ENCODE data around the gene AKAP13.

Gene AKAP13

DNA sequence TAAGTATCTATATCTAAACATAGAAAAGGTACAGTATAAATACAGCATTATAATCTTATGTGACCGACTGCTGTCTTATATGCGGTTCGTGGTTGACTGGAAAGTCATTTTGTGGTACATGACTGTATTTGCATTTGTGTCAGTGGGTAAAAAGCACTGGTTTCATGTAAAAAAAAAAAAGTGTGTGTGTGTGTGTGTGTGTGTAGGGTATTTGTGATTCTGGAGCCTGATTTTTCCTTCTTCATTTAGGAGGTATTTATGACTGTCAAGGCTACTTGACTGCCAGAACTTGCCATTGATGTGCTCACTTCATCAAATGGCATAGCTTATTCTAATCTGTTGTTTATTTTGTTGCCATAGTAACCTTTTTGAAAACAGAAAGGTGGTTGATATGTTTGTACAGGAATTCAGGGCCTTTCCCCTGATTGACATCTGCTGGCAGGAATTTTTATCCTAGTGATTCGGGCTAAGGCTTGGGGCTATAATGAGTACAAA is 63.2 kb downstream of the AKAP13 start:
- no peaks in the 10 kb centered on the region for H3K36me3 ChIP-seq (replicated peaks)
- DNase-seq (ENCODE audit: low spot score in 2 of 2) = peak; percentile 81 to 100
- H3K9me3 ChIP-seq = 0 out of 2 replicates have a peak, but pooled peaks cover 2% of the 10 kb centered on the region
- peaks cover 30% of the 10 kb centered on the region for H3K4me1 ChIP-seq
- no peaks in the 10 kb centered on the region for H3K27me3 ChIP-seq (ENCODE audit: low read depth)
- H3K4me3 ChIP-seq = no peak overlapping the region
- in situ Hi-C loops (cut with MboI; ENCODE audit: low sequenced_read_pairs) = no loop called here

DNA sequence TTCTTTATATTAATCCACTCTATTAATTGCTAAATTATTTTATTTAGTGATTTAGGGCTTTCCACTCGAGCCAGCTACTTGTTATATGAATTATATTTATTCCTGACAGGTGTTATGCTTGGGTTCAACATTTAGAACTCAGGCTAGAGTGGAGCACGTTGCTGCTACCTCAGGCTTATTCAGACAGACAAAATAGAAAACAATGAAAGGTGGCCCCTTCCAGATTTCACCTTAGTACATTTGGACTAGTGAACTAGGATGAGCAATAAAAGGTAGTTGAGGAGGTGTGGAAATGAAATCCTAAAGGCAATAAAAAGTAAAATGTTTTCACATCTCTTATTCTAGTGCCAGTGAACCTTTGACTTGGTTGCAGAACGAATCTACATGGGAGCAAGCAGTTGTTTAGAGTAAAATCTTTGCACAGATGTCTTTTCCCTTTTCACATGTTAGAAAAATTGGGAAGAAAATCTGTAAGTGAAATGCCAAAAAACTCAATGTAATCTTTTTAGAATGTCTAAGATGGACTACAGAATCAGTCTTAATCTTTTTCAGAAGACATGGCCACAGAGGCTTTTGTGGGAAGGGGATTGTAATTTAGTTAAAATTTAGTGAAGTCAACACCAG is 63.8 kb downstream of the AKAP13 start:
- DNase-seq (ENCODE audit: low spot score in 2 of 2) = no peak
- Histone ChIP-seq H3K36me3 (replicated peaks) (no peaks in the 10 kb centered on the region), H3K4me3 (no peak overlapping the region), H3K9me3 (0 out of 2 replicates have a peak, but pooled peaks cover 2% of the 10 kb centered on the region), H3K4me1 (peaks cover 30% of the 10 kb centered on the region), H3K27me3 (ENCODE audit: low read depth) (no peaks in the 10 kb centered on the region)
- in situ Hi-C loops (cut with MboI; ENCODE audit: low sequenced_read_pairs) = no loop called here

DNA sequence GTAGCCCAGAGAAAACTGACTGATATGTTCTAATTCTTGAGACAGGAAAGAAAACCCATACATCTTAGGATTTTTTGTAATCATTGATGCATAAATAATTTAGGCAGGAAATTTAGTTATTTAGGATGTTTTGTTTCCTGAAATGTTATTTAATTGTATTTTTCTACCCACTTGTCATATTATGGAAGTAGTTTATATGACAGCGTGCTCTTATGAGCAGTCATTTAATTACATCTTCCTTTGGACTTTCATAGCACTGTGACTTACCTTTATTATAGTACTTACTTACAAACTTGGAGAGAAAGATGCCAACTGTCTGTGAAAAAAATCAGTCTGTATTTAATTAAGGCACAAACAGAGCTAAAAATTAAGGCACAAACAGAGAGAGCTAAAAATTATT is 65.0 kb downstream of the AKAP13 start:
- no peak for DNase-seq (ENCODE audit: low spot score in 2 of 2)
- Histone ChIP-seq H3K9me3 (peaks cover 11% of the 10 kb centered on the region), H3K36me3 (replicated peaks) (no peaks in the 10 kb centered on the region), H3K4me3 (no peak overlapping the region), H3K27me3 (ENCODE audit: low read depth) (no peaks in the 10 kb centered on the region), H3K4me1 (peaks cover 30% of the 10 kb centered on the region)
- in situ Hi-C loops (cut with MboI; ENCODE audit: low sequenced_read_pairs) = no loop called here

DNA sequence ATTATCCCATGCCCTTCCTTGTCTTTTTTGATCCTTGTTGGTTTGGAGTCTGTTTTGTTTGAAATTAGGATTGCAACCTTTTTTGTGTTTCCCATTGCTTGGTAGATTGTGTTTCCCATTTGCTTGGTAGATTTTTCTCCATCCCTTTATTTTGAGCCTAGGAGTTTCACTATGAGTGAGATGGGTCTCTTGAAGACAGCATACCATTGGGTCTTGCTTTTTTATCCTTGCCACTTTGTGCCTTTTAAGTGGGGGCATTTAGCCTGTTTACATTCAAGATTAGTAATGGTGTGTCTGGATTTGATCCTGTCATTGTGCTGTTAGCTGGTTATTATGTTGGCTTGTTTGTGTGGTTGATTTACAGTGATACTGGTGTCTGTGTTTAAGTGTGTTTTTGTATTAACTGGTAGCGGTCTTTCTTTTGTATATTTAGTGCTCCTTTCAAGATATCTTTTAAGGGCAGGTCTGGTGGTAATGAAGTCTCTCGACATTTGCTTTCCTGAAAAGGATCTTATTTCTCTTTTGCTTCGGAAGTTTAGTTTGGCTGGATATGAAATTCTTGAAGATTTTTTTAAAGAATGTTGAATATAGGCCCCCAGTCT is 70.8 kb downstream of the AKAP13 start:
- in situ Hi-C loops (cut with MboI; ENCODE audit: low sequenced_read_pairs) = no loop called here
- no peak for DNase-seq (ENCODE audit: low spot score in 2 of 2)
- Histone ChIP-seq H3K36me3 (replicated peaks) (no peaks in the 10 kb centered on the region), H3K27me3 (ENCODE audit: low read depth) (no peaks in the 10 kb centered on the region), H3K4me1 (peaks cover 9% of the 10 kb centered on the region), H3K4me3 (no peak overlapping the region), H3K9me3 (peaks cover 25% of the 10 kb centered on the region)

GRCh38 chr15:85452436-85452835 is 72.0 kb downstream of the AKAP13 start:
- in situ Hi-C loops (cut with MboI; ENCODE audit: low sequenced_read_pairs) = no loop called here
- Histone ChIP-seq H3K27me3 (ENCODE audit: low read depth) (no peaks in the 10 kb centered on the region), H3K9me3 (peaks cover 24% of the 10 kb centered on the region), H3K4me1 (peaks cover 9% of the 10 kb centered on the region), H3K36me3 (replicated peaks) (no peaks in the 10 kb centered on the region), H3K4me3 (no peak overlapping the region)
- DNase-seq (ENCODE audit: low spot score in 2 of 2) = no peak

GRCh38 chr15:85453144-85453872 is 72.9 kb downstream of the AKAP13 start:
- H3K4me3 ChIP-seq = no peak overlapping the region
- peaks cover 9% of the 10 kb centered on the region for H3K4me1 ChIP-seq

GRCh38 chr15:85454403-85454802 is 74.0 kb downstream of the AKAP13 start:
- in situ Hi-C loops (cut with MboI; ENCODE audit: low sequenced_read_pairs) = no loop called here
- Histone ChIP-seq H3K27me3 (ENCODE audit: low read depth) (no peaks in the 10 kb centered on the region), H3K4me1 (peaks cover 9% of the 10 kb centered on the region), H3K4me3 (no peak overlapping the region), H3K36me3 (replicated peaks) (no peaks in the 10 kb centered on the region), H3K9me3 (peaks cover 23% of the 10 kb centered on the region)
- no peak for DNase-seq (ENCODE audit: low spot score in 2 of 2)

More at GRCh38 chr15:85453144-85453872, 72.9 kb downstream of the AKAP13 start:
- Histone ChIP-seq H3K27me3 (ENCODE audit: low read depth) (no peaks in the 10 kb centered on the region), H3K36me3 (replicated peaks) (no peaks in the 10 kb centered on the region), H3K9me3 (peaks cover 23% of the 10 kb centered on the region)
- no peak for DNase-seq (ENCODE audit: low spot score in 2 of 2)
- in situ Hi-C loops (cut with MboI; ENCODE audit: low sequenced_read_pairs) = no loop called here

DNA sequence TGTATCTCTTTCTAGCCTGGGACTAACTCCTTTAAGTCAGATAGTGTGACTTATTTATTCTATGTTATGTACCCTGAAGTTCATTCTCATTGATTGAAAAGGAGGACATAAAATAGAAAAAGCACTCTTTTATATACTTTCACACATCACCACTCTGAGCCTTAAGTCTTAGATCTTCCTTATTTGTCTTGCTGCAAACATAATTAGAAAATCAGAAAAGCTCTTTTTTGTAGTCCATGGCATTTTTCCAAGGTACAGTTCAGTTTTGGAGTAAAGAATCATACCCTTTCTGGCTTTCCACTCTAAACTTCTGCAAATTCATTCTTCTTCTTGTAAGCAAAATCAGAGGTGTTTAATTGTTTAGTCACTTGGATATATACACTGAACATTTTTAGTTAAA is 75.5 kb downstream of the AKAP13 start:
- DNase-seq (ENCODE audit: low spot score in 2 of 2) = no peak
- H3K36me3 ChIP-seq (replicated peaks) = no peaks in the 10 kb centered on the region
- H3K9me3 ChIP-seq = peaks cover 9% of the 10 kb centered on the region; the same call in 1 of the 2 replicates
- in situ Hi-C loops (cut with MboI; ENCODE audit: low sequenced_read_pairs) = no loop called here
- H3K4me3 ChIP-seq = no peak overlapping the region
- H3K27me3 ChIP-seq (ENCODE audit: low read depth) = no peaks in the 10 kb centered on the region
- peaks cover 19% of the 10 kb centered on the region for H3K4me1 ChIP-seq

- Histone ChIP-seq H3K36me3 (replicated peaks) (no peaks in the 10 kb centered on the region), H3K4me1 (peaks cover 19% of the 10 kb centered on the region), H3K4me3 (no peak overlapping the region), H3K9me3 (no peaks in the 10 kb centered on the region), H3K27me3 (ENCODE audit: low read depth) (no peaks in the 10 kb centered on the region)
- in situ Hi-C loops (cut with MboI; ENCODE audit: low sequenced_read_pairs) = no loop called here
- DNase-seq (ENCODE audit: low spot score in 2 of 2) = no peak
Observed at GRCh38 chr15:85456798-85457197, 76.4 kb downstream of the AKAP13 start.

DNA sequence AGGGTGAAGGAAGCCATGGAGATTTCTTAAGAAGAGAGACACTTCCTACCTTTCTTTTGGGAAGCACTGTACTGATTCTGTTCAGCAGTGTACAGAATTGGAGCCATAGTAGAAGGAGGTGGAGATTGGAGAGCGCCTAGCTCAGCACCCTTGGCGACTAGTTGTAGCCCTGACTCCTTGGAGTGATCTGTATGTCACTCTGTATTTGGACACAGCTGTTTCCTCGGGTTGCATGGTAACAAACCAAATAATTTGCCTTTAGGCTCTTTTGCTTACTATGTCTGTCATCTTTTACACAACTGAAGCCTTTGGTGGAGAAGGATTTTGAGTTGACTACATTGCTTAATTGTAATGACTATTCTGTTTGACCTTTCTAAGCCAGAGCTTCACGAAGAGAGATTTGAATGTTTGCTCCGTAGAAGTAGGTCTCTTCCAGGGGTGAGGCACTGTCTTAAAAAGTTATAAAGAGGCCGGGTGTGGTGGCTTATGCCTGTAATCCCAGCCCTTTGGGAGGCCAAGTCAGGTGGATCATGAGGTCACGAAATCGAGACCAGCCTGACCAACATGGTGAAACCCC is 77.1 kb downstream of the AKAP13 start:
- Histone ChIP-seq H3K27me3 (ENCODE audit: low read depth) (no peaks in the 10 kb centered on the region), H3K4me3 (no peak overlapping the region), H3K4me1 (peaks cover 19% of the 10 kb centered on the region), H3K9me3 (no peaks in the 10 kb centered on the region), H3K36me3 (replicated peaks) (no peaks in the 10 kb centered on the region)
- no peak for DNase-seq (ENCODE audit: low spot score in 2 of 2)
- in situ Hi-C loops (cut with MboI; ENCODE audit: low sequenced_read_pairs) = no loop called here

- H3K27me3 ChIP-seq (ENCODE audit: low read depth) = no peaks in the 10 kb centered on the region
- H3K9me3 ChIP-seq = no peaks in the 10 kb centered on the region
- H3K36me3 ChIP-seq (replicated peaks) = no peaks in the 10 kb centered on the region
- H3K4me3 ChIP-seq = no peak overlapping the region
- in situ Hi-C loops (cut with MboI; ENCODE audit: low sequenced_read_pairs) = no loop called here
- H3K4me1 ChIP-seq = peaks cover 19% of the 10 kb centered on the region
- DNase-seq (ENCODE audit: low spot score in 2 of 2) = no peak
Observed at GRCh38 chr15:85458764-85459163, 78.4 kb downstream of the AKAP13 start.

DNA sequence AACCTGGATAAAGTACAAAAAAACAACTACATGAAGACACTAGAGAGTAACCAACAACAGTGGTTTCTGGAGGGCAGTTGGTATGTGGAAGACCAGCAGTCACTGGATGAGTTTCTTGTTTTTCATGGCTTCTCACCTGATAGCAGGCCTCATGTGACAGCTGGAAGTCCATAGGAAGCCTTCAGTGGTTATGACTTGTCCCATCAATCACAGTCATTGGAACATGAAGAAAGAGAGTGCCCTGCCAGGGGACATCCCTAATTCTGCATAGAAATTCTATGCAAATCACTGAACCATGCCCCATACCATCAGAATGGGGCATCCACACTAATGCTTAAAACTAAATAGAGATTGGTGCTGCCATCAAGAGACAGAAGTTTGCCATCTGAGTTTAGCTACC is 81.6 kb downstream of the AKAP13 start:
- in situ Hi-C loops (cut with MboI; ENCODE audit: low sequenced_read_pairs) = no loop called here
- no peaks in the 10 kb centered on the region for H3K27me3 ChIP-seq (ENCODE audit: low read depth)
- H3K4me3 ChIP-seq = no peak overlapping the region
- no peaks in the 10 kb centered on the region for H3K36me3 ChIP-seq (replicated peaks)
- DNase-seq (ENCODE audit: low spot score in 2 of 2) = no peak
- H3K4me1 ChIP-seq = peaks cover 10% of the 10 kb centered on the region
- H3K9me3 ChIP-seq = no peaks in the 10 kb centered on the region

DNA sequence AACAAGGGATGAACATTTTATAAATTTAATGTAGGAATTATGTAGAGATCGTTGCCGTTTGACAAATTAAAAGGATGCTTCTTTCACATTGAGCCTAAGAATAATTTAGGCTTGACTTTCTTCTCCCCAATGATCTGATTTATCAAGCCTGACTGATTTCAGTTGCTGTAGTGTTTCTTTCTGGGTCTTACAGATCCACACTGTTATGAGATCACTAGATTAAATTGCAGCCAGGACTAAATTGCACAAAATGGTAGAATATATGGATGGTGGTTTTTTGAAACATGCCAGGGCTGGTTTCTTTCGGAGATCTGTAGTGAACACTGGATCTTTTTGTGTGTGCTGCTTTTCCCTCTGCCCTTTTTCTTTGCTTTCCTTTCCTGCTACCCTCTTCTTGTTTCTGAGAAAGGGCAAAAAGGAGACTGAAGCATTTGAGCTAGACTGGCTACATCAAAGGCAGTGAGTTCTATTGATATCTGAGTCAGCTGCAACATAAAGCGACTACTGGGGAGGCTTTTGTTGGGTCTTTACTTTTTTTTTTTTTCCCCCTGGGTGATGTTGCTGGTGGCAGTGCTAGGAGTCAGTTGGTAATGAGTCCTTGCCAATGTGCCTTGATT is 83.0 kb downstream of the AKAP13 start:
- DNase-seq (ENCODE audit: low spot score in 2 of 2) = no peak
- Histone ChIP-seq H3K4me1 (peaks cover 10% of the 10 kb centered on the region), H3K4me3 (no peak overlapping the region), H3K9me3 (no peaks in the 10 kb centered on the region), H3K27me3 (ENCODE audit: low read depth) (no peaks in the 10 kb centered on the region), H3K36me3 (replicated peaks) (no peaks in the 10 kb centered on the region)
- in situ Hi-C loops (cut with MboI; ENCODE audit: low sequenced_read_pairs) = no loop called here
